ENCODE measurements around the gene SLC15A2.

The SLC15A2 gene

DNA sequence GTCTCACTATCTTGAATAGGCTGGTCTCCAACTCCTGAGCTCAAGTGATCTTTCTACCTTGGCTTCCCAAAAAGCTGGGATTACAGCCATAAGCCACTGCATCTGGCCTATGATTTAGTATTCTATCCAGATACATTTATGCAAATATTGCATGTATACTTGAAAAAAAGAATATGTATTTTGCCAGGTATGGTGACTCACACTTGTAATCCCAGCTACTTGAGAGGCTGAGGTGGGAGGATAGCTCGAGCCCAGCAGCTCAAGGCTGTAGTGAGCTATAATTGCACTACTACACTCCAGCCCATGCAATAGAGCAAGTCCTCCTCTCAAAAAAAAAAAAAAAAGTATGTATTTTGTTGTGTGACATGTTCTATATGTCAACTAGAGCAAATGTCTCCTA is 54.4 kb downstream of the SLC15A2 start:
- no peak for DNase-seq (ENCODE audit: low read depth)

GRCh38 chr3:121951291-121951919 is 57.2 kb downstream of the SLC15A2 start:
- TF ChIP-seq, protein P1, sequence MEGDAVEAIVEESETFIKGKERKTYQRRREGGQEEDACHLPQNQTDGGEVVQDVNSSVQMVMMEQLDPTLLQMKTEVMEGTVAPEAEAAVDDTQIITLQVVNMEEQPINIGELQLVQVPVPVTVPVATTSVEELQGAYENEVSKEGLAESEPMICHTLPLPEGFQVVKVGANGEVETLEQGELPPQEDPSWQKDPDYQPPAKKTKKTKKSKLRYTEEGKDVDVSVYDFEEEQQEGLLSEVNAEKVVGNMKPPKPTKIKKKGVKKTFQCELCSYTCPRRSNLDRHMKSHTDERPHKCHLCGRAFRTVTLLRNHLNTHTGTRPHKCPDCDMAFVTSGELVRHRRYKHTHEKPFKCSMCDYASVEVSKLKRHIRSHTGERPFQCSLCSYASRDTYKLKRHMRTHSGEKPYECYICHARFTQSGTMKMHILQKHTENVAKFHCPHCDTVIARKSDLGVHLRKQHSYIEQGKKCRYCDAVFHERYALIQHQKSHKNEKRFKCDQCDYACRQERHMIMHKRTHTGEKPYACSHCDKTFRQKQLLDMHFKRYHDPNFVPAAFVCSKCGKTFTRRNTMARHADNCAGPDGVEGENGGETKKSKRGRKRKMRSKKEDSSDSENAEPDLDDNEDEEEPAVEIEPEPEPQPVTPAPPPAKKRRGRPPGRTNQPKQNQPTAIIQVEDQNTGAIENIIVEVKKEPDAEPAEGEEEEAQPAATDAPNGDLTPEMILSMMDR (IDR thresholded peaks at IDR 0.05; ENCODE audit: low read length, missing control alignments) = no peak
- no peak for DNase-seq (ENCODE audit: low read depth)
- no peak overlapping the region for H3K4me3 ChIP-seq (replicated peaks; ENCODE audit: low read depth, low read length)

More for the DNA sequence above, 54.4 kb downstream of the SLC15A2 start:
- TF ChIP-seq, protein P1 (IDR thresholded peaks at IDR 0.05; ENCODE audit: low read length, missing control alignments) = no peak
- no peak overlapping the region for H3K4me3 ChIP-seq (replicated peaks; ENCODE audit: low read depth, low read length)

GRCh38 chr3:121956363-121956762 is 62.2 kb downstream of the SLC15A2 start:
- TF ChIP-seq, protein P1 (IDR thresholded peaks at IDR 0.05; ENCODE audit: low read length, missing control alignments) = no peak
- DNase-seq (ENCODE audit: low read depth) = no peak
- no peak overlapping the region for H3K4me3 ChIP-seq (replicated peaks; ENCODE audit: low read depth, low read length)

GRCh38 chr3:121957674-121958415 is 63.6 kb downstream of the SLC15A2 start:
- TF ChIP-seq, protein P1 (IDR thresholded peaks at IDR 0.05; ENCODE audit: low read length, missing control alignments) = no peak
- no peak for DNase-seq (ENCODE audit: low read depth)
- H3K4me3 ChIP-seq (replicated peaks; ENCODE audit: low read depth, low read length) = no peak overlapping the region

- TF ChIP-seq, protein P1 (IDR thresholded peaks at IDR 0.05; ENCODE audit: low read length, missing control alignments) = no peak
- DNase-seq (ENCODE audit: low read depth) = no peak
- no peak overlapping the region for H3K4me3 ChIP-seq (replicated peaks; ENCODE audit: low read depth, low read length)
Observed at GRCh38 chr3:121958801-121959200, 64.6 kb downstream of the SLC15A2 start.

DNA sequence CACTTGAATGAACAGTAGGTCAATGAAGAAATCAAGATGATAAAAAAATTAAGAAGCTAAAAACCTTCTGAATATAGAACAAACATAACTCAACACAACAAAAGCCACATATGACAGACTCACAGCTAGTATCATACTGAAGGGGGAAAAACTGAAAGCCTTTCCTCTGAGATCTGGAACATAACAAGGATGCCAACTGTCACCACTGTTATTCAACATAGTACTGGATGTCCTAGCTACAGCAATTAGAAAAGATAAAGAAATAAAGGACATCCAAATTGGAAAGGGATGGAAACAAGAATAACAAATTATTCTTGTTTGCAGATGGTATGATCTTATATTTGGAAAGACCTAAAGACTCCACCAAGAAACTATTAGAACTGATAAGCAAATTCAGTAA is 67.1 kb downstream of the SLC15A2 start:
- TF ChIP-seq, protein P1 (IDR thresholded peaks at IDR 0.05; ENCODE audit: low read length, missing control alignments) = no peak
- no peak for DNase-seq (ENCODE audit: low read depth)
- no peak overlapping the region for H3K4me3 ChIP-seq (replicated peaks; ENCODE audit: low read depth, low read length)

Measured in fibroblast of pulmonary artery (primary cell).